Fibroblast of lung (primary cell): Measurements from ENCODE around the gene ARMH3. TPM values are rescaled to one million over a fixed set of nuclear protein-coding genes. Genes with fewer than 3 reads are reported as not detected.

Experiments
- DNase-seq, 2 donors: peaks; one replicate each; pipeline versions ENCODE4 v3.0.0 to v3.0.0-alpha.2; 2010; ENCODE audit warnings: low read depth in 2 of 2
- H2AFZ ChIP-seq: 2 replicates; pipeline ENCODE4 v1.5.1; 2012; ENCODE audit warnings: low read length, control low read depth, inconsistent platforms
- H3K27ac ChIP-seq: 2 replicates; pipeline ENCODE4 v1.5.1; 2011; ENCODE audit warnings: low read length, control low read depth; ENCODE audit not compliant: insufficient read depth
- H3K27me3 ChIP-seq: 2 replicates; pipeline ENCODE4 v1.5.1; 2011; ENCODE audit warnings: mild to moderate bottlenecking, low read length; ENCODE audit not compliant: control insufficient read depth, insufficient read depth
- H3K36me3 ChIP-seq: 2 replicates; pipeline ENCODE4 v1.5.1; 2011; ENCODE audit warnings: low read length; ENCODE audit not compliant: control insufficient read depth, insufficient read depth
- H3K4me1 ChIP-seq: 2 replicates; pipeline ENCODE4 v1.5.1; 2011; ENCODE audit warnings: low read length; ENCODE audit not compliant: control insufficient read depth, insufficient read depth; ENCODE audit errors: extremely low read depth
- H3K4me2 ChIP-seq: 2 replicates; pipeline ENCODE4 v1.5.1; 2011; ENCODE audit warnings: low read length, control low read depth; ENCODE audit not compliant: insufficient read depth; ENCODE audit errors: extremely low read depth
- H3K4me3 ChIP-seq, 4 experiments: fragments of 200-600 bp in 1 of 4; sonication (generic) in 1 of 4; replicated peaks in 1 of 4; 2 replicates each; pipeline ENCODE4 v1.5.1; 2011 to 2016; ENCODE audit warnings: low read length in 4 of 4, low read depth in 3 of 4, mild to moderate bottlenecking in 3 of 4, control low read depth in 2 of 4, inconsistent platforms in 1 of 4, mixed read lengths in 1 of 4; ENCODE audit not compliant: insufficient read depth in 1 of 4; ENCODE audit errors: control extremely low read depth in 1 of 4
- H3K79me2 ChIP-seq: 2 replicates; pipeline ENCODE4 v1.5.1; 2012; ENCODE audit warnings: mild to moderate bottlenecking, low read length, inconsistent platforms; ENCODE audit not compliant: control insufficient read depth, insufficient read depth
- H3K9ac ChIP-seq: 2 replicates; pipeline ENCODE4 v1.5.1; 2011; ENCODE audit warnings: mild to moderate bottlenecking, low read length, control low read depth; ENCODE audit not compliant: insufficient read depth
- H3K9me3 ChIP-seq: 2 replicates; pipeline ENCODE4 v1.5.1; 2012; ENCODE audit warnings: low read depth, low read length; ENCODE audit not compliant: control insufficient read depth, insufficient read depth
- H4K20me1 ChIP-seq: 2 replicates; pipeline ENCODE4 v1.5.1; 2011; ENCODE audit warnings: low read length; ENCODE audit not compliant: control insufficient read depth, insufficient read depth; ENCODE audit errors: extremely low read depth
- CTCF ChIP-seq, 2 donors: IDR thresholded peaks in 1 of 2; conservative IDR thresholded peaks in 1 of 2; 1 replicate in 1 of 2; 2 replicates in 1 of 2; pipeline ENCODE4 v1.5.1; 2011 to 2012; ENCODE audit warnings: low read length in 2 of 2, control low read depth in 1 of 2, inconsistent platforms in 1 of 2, low read depth in 1 of 2, mild to moderate bottlenecking in 1 of 2
- EZH2 ChIP-seq: IDR thresholded peaks from 2 replicates; pipeline ENCODE4 v1.5.1; 2012; ENCODE audit warnings: low read length, control low read depth, mild to moderate bottlenecking; ENCODE audit errors: missing control alignments
- polyA plus RNA-seq, 2 donors: library from polyadenylated mRNA; depleted of rRNA in 1 of 2; stranded (reverse) in 1 of 2; unstranded in 1 of 2; fragments of >200 nt; gene quantifications; 2 replicates each; pipeline ENCODE4 v1.2.1, GENCODE V29; 2011 to 2012; ENCODE audit warnings: missing spikeins in 1 of 2
- total RNA-seq: library from RNA; depleted of rRNA; stranded (reverse); fragments of >200 nt; gene quantifications from 2 replicates; pipeline ENCODE4 v1.2.1, GENCODE V29; 2014

ARMH3 gene
- total and polyA plus RNA-seq, 2 donors (not counting 1 experiment from before 2014, with no cell fraction given): 14.5 to 16.4 TPM

- Histone ChIP-seq H3K9me3 (no peaks in the 10 kb centered on the region), H3K27ac (no peak overlapping the region), H3K4me2 (no peak overlapping the region), H3K4me3 (no peak overlapping the region), H3K79me2 (no peaks in the 10 kb centered on the region), H4K20me1 (no peaks in the 10 kb centered on the region), H3K27me3 (no peaks in the 10 kb centered on the region), H2AFZ (no peak overlapping the region), H3K4me1 (no peaks in the 10 kb centered on the region), H3K36me3 (peaks cover 2% of the 10 kb centered on the region), H3K9ac (no peak overlapping the region)
- no peak for TF ChIP-seq CTCF (conservative IDR thresholded peaks at IDR 0.05 in 1 of 2, IDR thresholded peaks at IDR 0.05 in 1 of 2; ENCODE audit: low read depth in 1 of 2, low read length in 2 of 2)
- no peak for TF ChIP-seq EZH2
- peak in 1 of 2 donors; percentile 19 for DNase-seq
Observed at GRCh38 chr10:101848408-101848807, 207.6 kb downstream of the ARMH3 start.

DNA sequence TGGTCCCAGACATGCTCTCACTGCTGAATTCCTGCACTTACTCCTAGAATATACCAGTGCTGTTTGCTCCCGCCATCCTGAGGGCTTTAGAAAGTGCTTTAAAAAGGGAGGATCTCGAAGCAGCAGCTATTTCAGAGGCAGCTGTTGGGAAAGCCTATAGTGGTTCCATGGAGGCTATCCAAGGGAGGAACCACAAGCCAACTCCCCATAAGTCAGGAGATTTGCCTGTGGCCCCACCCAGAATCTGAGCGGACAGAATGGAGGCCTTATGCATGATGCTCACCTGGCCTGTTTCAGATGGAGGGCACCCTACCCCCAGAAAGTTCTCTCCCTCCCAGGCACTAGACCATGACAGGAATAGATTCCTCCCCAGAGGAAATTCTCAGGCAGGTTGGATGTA is 210.1 kb downstream of the ARMH3 start:
- H3K4me2 ChIP-seq: no peak overlapping the region
- H3K4me3 ChIP-seq: no peak overlapping the region
- no peak overlapping the region for H3K27ac ChIP-seq
- H2AFZ ChIP-seq: no peak overlapping the region
- H3K79me2 ChIP-seq: no peaks in the 10 kb centered on the region
- no peak overlapping the region for H3K9ac ChIP-seq
- H3K4me1 ChIP-seq: no peaks in the 10 kb centered on the region
- no peaks in the 10 kb centered on the region for H3K27me3 ChIP-seq
- no peaks in the 10 kb centered on the region for H3K9me3 ChIP-seq
- peaks cover 2% of the 10 kb centered on the region for H3K36me3 ChIP-seq
- no peak for TF ChIP-seq EZH2
- TF ChIP-seq CTCF (conservative IDR thresholded peaks at IDR 0.05 in 1 of 2, IDR thresholded peaks at IDR 0.05 in 1 of 2; ENCODE audit: low read depth in 1 of 2, low read length in 2 of 2): no peak
- DNase-seq: no peak
- H4K20me1 ChIP-seq: no peaks in the 10 kb centered on the region

DNA sequence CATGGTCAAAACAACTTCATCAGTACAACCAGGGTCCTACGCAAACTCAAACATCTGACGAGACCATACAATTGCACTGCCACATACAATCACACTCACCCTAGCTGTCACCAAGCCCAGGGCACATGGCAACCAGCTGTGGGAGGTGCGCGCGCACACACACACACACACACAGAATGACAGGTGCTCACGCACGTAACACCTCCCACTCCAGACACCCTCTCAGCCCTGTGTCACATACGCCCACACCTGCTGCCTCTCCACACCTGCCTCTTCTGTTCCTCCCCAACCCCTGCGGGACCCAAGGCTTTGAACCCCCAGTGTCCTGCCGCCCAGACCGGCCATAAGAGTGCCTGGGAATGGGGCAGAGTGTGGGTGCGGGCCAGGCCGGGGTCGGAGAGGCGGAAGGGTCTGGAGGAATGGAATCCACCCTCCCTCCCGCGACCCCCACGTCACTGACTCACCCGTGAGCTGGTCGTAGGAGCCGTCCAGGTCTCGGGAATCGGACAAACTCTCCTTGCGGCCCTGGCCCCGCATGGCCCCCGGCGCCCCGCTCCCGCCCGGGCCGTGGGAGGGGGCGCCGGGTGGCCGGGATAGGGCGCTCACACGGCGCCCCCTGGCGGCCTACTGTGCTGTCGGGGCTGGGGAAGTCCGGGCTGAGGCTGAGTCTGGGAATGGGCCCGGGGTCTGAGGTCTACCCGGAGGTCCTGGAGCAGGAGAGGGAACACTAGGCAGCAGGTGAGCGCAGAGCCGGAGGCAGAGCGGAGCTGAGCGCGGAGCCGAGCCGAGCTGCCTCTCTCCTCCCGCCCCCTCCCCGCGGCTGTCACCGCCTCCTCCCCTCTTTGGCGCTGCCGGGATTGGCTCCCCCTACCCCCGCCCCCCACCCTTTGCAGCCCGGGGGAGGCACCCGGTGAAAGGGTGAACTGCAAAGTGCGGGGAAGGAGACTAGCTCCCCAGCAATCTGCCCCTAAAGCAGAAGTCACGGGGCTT is 212.6 kb downstream of the ARMH3 start, which contains the start of gene KCNIP2:
Gene KCNIP2, minus strand, starts transcription at position 769 of the 990 bp plus-strand sequence. Its CDS starts 232 bp downstream, at position 537.
- no peak within 1 kb of the TSS for H3K4me2 ChIP-seq
- no peaks in the 10 kb centered on the region for H3K9me3 ChIP-seq
- peak; percentile 27 to 40 for TF ChIP-seq CTCF (conservative IDR thresholded peaks at IDR 0.05 in 1 of 2, IDR thresholded peaks at IDR 0.05 in 1 of 2; ENCODE audit: low read depth in 1 of 2, low read length in 2 of 2)
- TF ChIP-seq EZH2: no peak
- no peak within 1 kb of the TSS for H3K4me3 ChIP-seq
- no peak within 1 kb of the TSS for H3K9ac ChIP-seq
- H3K79me2 ChIP-seq: no peaks in the 10 kb centered on the region
- H3K27ac ChIP-seq: no peak within 1 kb of the TSS
- H3K27me3 ChIP-seq: no peaks in the 10 kb centered on the region
- DNase-seq: no peak
- peaks cover 2% of the 10 kb centered on the region for H3K36me3 ChIP-seq
- H4K20me1 ChIP-seq: no peaks in the 10 kb centered on the region
- no peaks in the 10 kb centered on the region for H3K4me1 ChIP-seq
- H2AFZ ChIP-seq: no peak within 1 kb of the TSS
